Neural crest cell (in vitro differentiated cells): Measurements from ENCODE around the gene TM4SF1. TPM values are rescaled to one million over a fixed set of nuclear protein-coding genes. Genes with fewer than 3 reads are reported as not detected.

Source experiments
- DNase-seq: peaks from one replicate; pipeline ENCODE4 v3.0.0; 2021; ENCODE audit warnings: low read depth, mixed read lengths, low spot score
- H3K27ac Mint-ChIP-seq: one replicate; pipeline ENCODE4 v1.8.0; 2021; ENCODE audit warnings: mild to moderate bottlenecking, mixed read lengths; ENCODE audit not compliant: unreplicated experiment
- H3K27me3 Mint-ChIP-seq: 2 replicates; pipeline ENCODE4 v1.8.0; 2021; ENCODE audit warnings: low read depth, mild to moderate bottlenecking, mixed read lengths
- H3K36me3 Mint-ChIP-seq: 2 replicates; pipeline ENCODE4 v1.8.0; 2021; ENCODE audit warnings: low read depth, mild to moderate bottlenecking, mixed read lengths
- H3K4me1 Mint-ChIP-seq: 2 replicates; pipeline ENCODE4 v1.8.0; 2021; ENCODE audit warnings: mixed read lengths
- H3K4me3 Mint-ChIP-seq: one replicate; pipeline ENCODE4 v1.8.0; 2021; ENCODE audit warnings: mild to moderate bottlenecking, mixed read lengths
- H3K9me3 Mint-ChIP-seq: 2 replicates; pipeline ENCODE4 v1.8.0; 2021; ENCODE audit warnings: mixed read lengths
- CTCF ChIP-seq: fragments of 200-600 bp; sonication (generic); conservative IDR thresholded peaks from 2 replicates; pipeline ENCODE4 v1.5.0; 2021; ENCODE audit warnings: antibody characterized with exemption, mild to moderate bottlenecking
- total RNA-seq: library from RNA; stranded (reverse); gene quantifications from 2 replicates; pipeline ENCODE4 v1.2.1, GENCODE V29; 2021

TM4SF1 gene
- total RNA-seq, 1 donor from 2014 or later = not detected

- Mint-ChIP-seq H3K9me3 (no peaks in the 10 kb centered on the region), H3K36me3 (no peaks in the 10 kb centered on the region)
Observed at GRCh38 chr3:149363053-149363452, 14.4 kb downstream of the TM4SF1 start.

GRCh38 chr3:149362366-149362765 is 15.1 kb downstream of the TM4SF1 start:
- no peak for DNase-seq
- Mint-ChIP-seq H3K9me3 (no peaks in the 10 kb centered on the region), H3K4me1 (no peaks in the 10 kb centered on the region), H3K36me3 (no peaks in the 10 kb centered on the region), H3K4me3 (no peak overlapping the region), H3K27me3 (peaks cover 64% of the 10 kb centered on the region), H3K27ac (no peak overlapping the region)
- TF ChIP-seq CTCF = no peak

More at GRCh38 chr3:149363053-149363452, 14.4 kb downstream of the TM4SF1 start:
- Mint-ChIP-seq H3K4me1 (no peaks in the 10 kb centered on the region), H3K27ac (no peak overlapping the region), H3K4me3 (no peak overlapping the region), H3K27me3 (peaks cover 60% of the 10 kb centered on the region)
- no peak for DNase-seq
- TF ChIP-seq CTCF = no peak

- Mint-ChIP-seq H3K27me3 (peaks cover 82% of the 10 kb centered on the region), H3K4me3 (no peak overlapping the region), H3K27ac (no peak overlapping the region), H3K4me1 (no peaks in the 10 kb centered on the region), H3K36me3 (no peaks in the 10 kb centered on the region), H3K9me3 (no peaks in the 10 kb centered on the region)
- no peak for TF ChIP-seq CTCF
- no peak for DNase-seq
Observed at GRCh38 chr3:149356630-149357029, 20.8 kb downstream of the TM4SF1 start.

- Mint-ChIP-seq H3K36me3 (no peaks in the 10 kb centered on the region), H3K27ac (no peak overlapping the region), H3K4me3 (no peak overlapping the region), H3K4me1 (no peaks in the 10 kb centered on the region), H3K9me3 (no peaks in the 10 kb centered on the region), H3K27me3 (peaks cover 79% of the 10 kb centered on the region)
- TF ChIP-seq CTCF = no peak
- DNase-seq = no peak
Observed at GRCh38 chr3:149356044-149356592, 21.3 kb downstream of the TM4SF1 start.

GRCh38 chr3:149353581-149354184 is 23.8 kb downstream of the TM4SF1 start:
- no peaks in the 10 kb centered on the region for H3K4me1 Mint-ChIP-seq
- H3K27ac Mint-ChIP-seq = no peak overlapping the region
- no peak for TF ChIP-seq CTCF
- H3K36me3 Mint-ChIP-seq = no peaks in the 10 kb centered on the region
- peaks cover 84% of the 10 kb centered on the region for H3K27me3 Mint-ChIP-seq
- no peak for DNase-seq
- no peaks in the 10 kb centered on the region for H3K9me3 Mint-ChIP-seq
- no peak overlapping the region for H3K4me3 Mint-ChIP-seq
